NB4 (cell line): ENCODE results near the gene FITM1.

ENCODE experiments used
- DNase-seq: peaks from one replicate; pipeline ENCODE4 v3.0.0; 2010; ENCODE audit warnings: low read depth
- H3K4me3 ChIP-seq: one replicate; pipeline ENCODE4 v1.5.1; 2011; ENCODE audit warnings: mild to moderate bottlenecking, low read depth, low read length, moderate library complexity
- CTCF ChIP-seq: IDR thresholded peaks from one replicate; pipeline ENCODE4 v1.5.1; 2012; ENCODE audit warnings: low read depth, low read length
- MAX ChIP-seq: IDR thresholded peaks from 2 replicates; pipeline ENCODE4 v1.6.1; 2011; ENCODE audit warnings: low read depth, low read length
- MYC ChIP-seq: IDR thresholded peaks from 2 replicates; pipeline ENCODE4 v1.6.1; 2011; ENCODE audit warnings: low read depth, low read length
- POLR2A ChIP-seq: IDR thresholded peaks from 2 replicates; pipeline ENCODE4 v1.6.1; 2011; ENCODE audit warnings: mild to moderate bottlenecking; ENCODE audit not compliant: insufficient read length; ENCODE audit errors: extremely low read depth

The FITM1 gene

GRCh38 chr14:24135584-24135833 lies 5.0 kb downstream of the FITM1 start:
- TF ChIP-seq POLR2A, result no peak
- no peak for TF ChIP-seq MYC
- TF ChIP-seq CTCF, result no peak
- TF ChIP-seq MAX, result no peak
- no peak for DNase-seq
- H3K4me3 ChIP-seq, result peak overlapping the region; percentile 49

- H3K4me3 ChIP-seq, result peak within 1 kb of the TSS; percentile 60
- DNase-seq, result peak; percentile 92
- TF ChIP-seq MAX (peak; percentile 33; the same call in 1 of the 2 replicates), MYC (peak; percentile 42; the same call in 1 of the 2 replicates), CTCF (no peak), POLR2A (peak; percentile 76)
Observed at GRCh38 chr14:24135834-24136683, 5.6 kb downstream of the FITM1 start, which contains the start of gene PSME1. PSME1 (plus strand) TSS chr14:24136194; CDS start chr14:24136263, 69 bp downstream.

- DNase-seq, result peak; percentile 17
- no peak for TF ChIP-seq POLR2A
- no peak for TF ChIP-seq MYC
- H3K4me3 ChIP-seq, result peak overlapping the region; percentile 60
Observed at GRCh38 chr14:24136684-24137528, 6.4 kb downstream of the FITM1 start.

- H3K4me3 ChIP-seq, result peak overlapping the region; percentile 16
- TF ChIP-seq MAX (no peak), MYC (no peak), CTCF (no peak), POLR2A (no peak)
- no peak for DNase-seq
Observed at GRCh38 chr14:24137529-24138395, 7.3 kb downstream of the FITM1 start.

- H3K4me3 ChIP-seq, result no peak overlapping the region
- TF ChIP-seq POLR2A (no peak), MAX (no peak), CTCF (no peak), MYC (no peak)
- DNase-seq, result no peak
Observed at GRCh38 chr14:24138396-24139271, 8.2 kb downstream of the FITM1 start.
